ENCODE data around the gene PEG3.
"Not testable (repeated sequence)": the region's sequence is repeated elsewhere in the genome, so short reads cannot be mapped to it uniquely, and the experiment has no call there.

PEG3 gene

GRCh38 chr19:56840451-56841192, at the start of gene PEG3, which contains the start of gene ZIM2:
TSS of gene PEG3 (minus strand) at chr19:56840726. CDS start at chr19:56824655, 16,071 bp downstream.
TSS of gene ZIM2 (minus strand) at chr19:56840726. CDS start at chr19:56824277, 16,449 bp downstream.
- DNase-seq (ENCODE audit: low read depth in 3 of 3), result no peak

- DNase-seq (ENCODE audit: low read depth in 3 of 3), result no peak
Observed at GRCh38 chr19:56885173-56885985, 44.9 kb upstream of the PEG3 start.

- DNase-seq (ENCODE audit: low read depth in 3 of 3), result no peak
Observed at GRCh38 chr19:56884441-56884840, 43.9 kb upstream of the PEG3 start.

GRCh38 chr19:56880592-56881190, 40.2 kb upstream of the PEG3 start:
- DNase-seq (ENCODE audit: low read depth in 3 of 3), result no peak

- no peak for DNase-seq (ENCODE audit: low read depth in 3 of 3)
Observed at GRCh38 chr19:56877069-56877715, 36.7 kb upstream of the PEG3 start.

- no peak for DNase-seq (ENCODE audit: low read depth in 3 of 3)
Observed at GRCh38 chr19:56875717-56876116, 35.2 kb upstream of the PEG3 start.

- DNase-seq (ENCODE audit: low read depth in 3 of 3), result no peak
Observed at GRCh38 chr19:56874530-56874929, 34.0 kb upstream of the PEG3 start.

- no peak for DNase-seq (ENCODE audit: low read depth in 3 of 3)
Observed at GRCh38 chr19:56873493-56873892, 33.0 kb upstream of the PEG3 start.

- no peak for DNase-seq (ENCODE audit: low read depth in 3 of 3)
Observed at GRCh38 chr19:56869886-56870285, 29.4 kb upstream of the PEG3 start.

- DNase-seq (ENCODE audit: low read depth in 3 of 3), result no peak
Observed at GRCh38 chr19:56868446-56868845, 27.9 kb upstream of the PEG3 start.

GRCh38 chr19:56866538-56866937, 26.0 kb upstream of the PEG3 start:
- no peak for DNase-seq (ENCODE audit: low read depth in 3 of 3)

- DNase-seq (ENCODE audit: low read depth in 3 of 3), result no peak
Observed at GRCh38 chr19:56864443-56865125, 24.1 kb upstream of the PEG3 start.

- DNase-seq (ENCODE audit: low read depth in 3 of 3), result no peak
Observed at GRCh38 chr19:56862741-56863140, 22.2 kb upstream of the PEG3 start.

GRCh38 chr19:56860409-56860808, 19.9 kb upstream of the PEG3 start:
- not testable (repeated sequence) for DNase-seq (ENCODE audit: low read depth in 3 of 3)

- DNase-seq (ENCODE audit: low read depth in 3 of 3), result no peak
Observed at GRCh38 chr19:56858026-56858425, 17.5 kb upstream of the PEG3 start.

- DNase-seq (ENCODE audit: low read depth in 3 of 3), result no peak
Observed at GRCh38 chr19:56856822-56857221, 16.3 kb upstream of the PEG3 start.

GRCh38 chr19:56852361-56852760, 11.8 kb upstream of the PEG3 start:
- DNase-seq (ENCODE audit: low read depth in 3 of 3), result not testable (repeated sequence)

GRCh38 chr19:56848166-56848565, 7.6 kb upstream of the PEG3 start:
- no peak for DNase-seq (ENCODE audit: low read depth in 3 of 3)

GRCh38 chr19:56842412-56842811, 1.9 kb upstream of the PEG3 start:
- no peak for DNase-seq (ENCODE audit: low read depth in 3 of 3)

- no peak for DNase-seq (ENCODE audit: low read depth in 3 of 3)
Observed at GRCh38 chr19:56841193-56841543, 642 bp upstream of the PEG3 start.

GRCh38 chr19:56839652-56840450, 675 bp downstream of the PEG3 start:
- DNase-seq (ENCODE audit: low read depth in 3 of 3), result no peak
